SK-N-SH treated with all-trans-retinoic acid at 6 μM for 48 hours (cell line): ENCODE results near the gene ARHGAP9.

Experiments
- ATAC-seq: fragments of 200-7000 bp; cut with Tn5 transposase; 3 replicates; pipeline ENCODE4 v1.9.1; 2020; ENCODE audit warnings: mild to moderate bottlenecking, moderate library complexity
- ARNTL ChIP-seq: fragments of 450-650 bp; formaldehyde crosslinking; IDR thresholded peaks from 2 replicates; pipeline ENCODE4 v1.5.0; 2020; ENCODE audit warnings: low read depth, mild to moderate bottlenecking, moderate library complexity, borderline replicate concordance
- BACH2 ChIP-seq: fragments of 250-450 bp; sonication (Bioruptor Pico); IDR thresholded peaks from 2 replicates; pipeline ENCODE4 v1.9.0; 2021; ENCODE audit warnings: mild to moderate bottlenecking, borderline replicate concordance
- CSDC2 ChIP-seq: fragments of 250-450 bp; sonication (Bioruptor Pico); IDR thresholded peaks from 2 replicates; pipeline ENCODE4 v1.5.0; 2020; ENCODE audit warnings: mild to moderate bottlenecking, moderate library complexity
- GLIS3 ChIP-seq: fragments of 250-450 bp; sonication (Bioruptor Pico); IDR thresholded peaks from 2 replicates; pipeline ENCODE4 v1.5.0; 2020; ENCODE audit warnings: mild to moderate bottlenecking, moderate library complexity
- ISL1 ChIP-seq: fragments of 250-450 bp; sonication (Bioruptor Pico); IDR thresholded peaks from 2 replicates; pipeline ENCODE4 v2.1.2; 2022; ENCODE audit warnings: mild to moderate bottlenecking, moderate library complexity
- OSR1 ChIP-seq: fragments of 250-450 bp; sonication (Bioruptor Pico); IDR thresholded peaks from 2 replicates; pipeline ENCODE4 v1.8.0; 2022; ENCODE audit warnings: moderate library complexity, mild to moderate bottlenecking, inconsistent platforms
- PPARA ChIP-seq: fragments of 250-450 bp; sonication (Bioruptor Pico); IDR thresholded peaks from 2 replicates; pipeline ENCODE4 v1.5.0; 2020; ENCODE audit warnings: mild to moderate bottlenecking, borderline replicate concordance
- RARB ChIP-seq: fragments of 250-450 bp; sonication (Bioruptor Pico); IDR thresholded peaks from 2 replicates; pipeline ENCODE4 v1.8.0; 2021; ENCODE audit warnings: mild to moderate bottlenecking, moderate library complexity
- SNAI2 ChIP-seq: fragments of 250-450 bp; sonication (Bioruptor Pico); IDR thresholded peaks from 2 replicates; pipeline ENCODE4 v1.5.0; 2020; ENCODE audit warnings: mild to moderate bottlenecking, moderate library complexity
- TCF4 ChIP-seq: fragments of 250-450 bp; sonication (Bioruptor Pico); IDR thresholded peaks from 2 replicates; pipeline ENCODE4 v1.8.0; 2021; ENCODE audit warnings: mild to moderate bottlenecking, moderate library complexity, borderline replicate concordance
- TOX ChIP-seq: fragments of 250-450 bp; sonication (Bioruptor Pico); IDR thresholded peaks from 2 replicates; pipeline ENCODE4 v1.8.0; 2021; ENCODE audit warnings: mild to moderate bottlenecking, moderate library complexity, borderline replicate concordance
- ZC3H10 ChIP-seq: fragments of 250-450 bp; sonication (Bioruptor Pico); IDR thresholded peaks from 2 replicates; pipeline ENCODE4 v1.5.1; 2021; ENCODE audit warnings: mild to moderate bottlenecking, moderate library complexity
- ZFP3 ChIP-seq: fragments of 250-450 bp; sonication (Bioruptor Pico); IDR thresholded peaks from 2 replicates; pipeline ENCODE4 v1.5.0; 2020; ENCODE audit warnings: mild to moderate bottlenecking, moderate library complexity
- ZFP30 ChIP-seq: fragments of 450-650 bp; formaldehyde crosslinking; IDR thresholded peaks from 2 replicates; pipeline ENCODE4 v1.5.0; 2022; ENCODE audit warnings: mild to moderate bottlenecking, moderate library complexity
- ZNF565 ChIP-seq: fragments of 450-650 bp; formaldehyde crosslinking; conservative IDR thresholded peaks from 2 replicates; pipeline ENCODE4 v1.5.0; 2020; ENCODE audit warnings: low read depth, mild to moderate bottlenecking, moderate library complexity
- ZNF70 ChIP-seq: fragments of 450-650 bp; formaldehyde crosslinking; IDR thresholded peaks from 2 replicates; pipeline ENCODE4 v1.5.0; 2020; ENCODE audit warnings: mild to moderate bottlenecking, moderate library complexity
- TF ChIP-seq, protein P1 (sequence below): fragments of 250-450 bp; sonication (Bioruptor Pico); IDR thresholded peaks from 2 replicates; pipeline ENCODE4 v1.5.1; 2021; ENCODE audit warnings: mild to moderate bottlenecking, moderate library complexity
- TF ChIP-seq, protein P2 (sequence below): fragments of 250-450 bp; sonication (Bioruptor Pico); IDR thresholded peaks from 2 replicates; pipeline ENCODE4 v1.8.0; 2020; ENCODE audit warnings: mild to moderate bottlenecking, moderate library complexity, borderline replicate concordance
- TF ChIP-seq, protein P3 (sequence below): fragments of 250-450 bp; sonication (Bioruptor Pico); IDR thresholded peaks from 2 replicates; pipeline ENCODE4 v1.5.1; 2020; ENCODE audit warnings: low read depth, mild to moderate bottlenecking, moderate library complexity
- TF ChIP-seq, protein P4 (sequence below): fragments of 250-450 bp; sonication (Bioruptor Pico); IDR thresholded peaks from 2 replicates; pipeline ENCODE4 v1.8.0; 2021; ENCODE audit warnings: low read depth, mild to moderate bottlenecking, moderate library complexity, borderline replicate concordance
- TF ChIP-seq, protein P5 (sequence below): fragments of 250-450 bp; sonication (Bioruptor Pico); IDR thresholded peaks from 2 replicates; pipeline ENCODE4 v1.5.0; 2020; ENCODE audit warnings: mild to moderate bottlenecking, moderate library complexity

Gene ARHGAP9

DNA sequence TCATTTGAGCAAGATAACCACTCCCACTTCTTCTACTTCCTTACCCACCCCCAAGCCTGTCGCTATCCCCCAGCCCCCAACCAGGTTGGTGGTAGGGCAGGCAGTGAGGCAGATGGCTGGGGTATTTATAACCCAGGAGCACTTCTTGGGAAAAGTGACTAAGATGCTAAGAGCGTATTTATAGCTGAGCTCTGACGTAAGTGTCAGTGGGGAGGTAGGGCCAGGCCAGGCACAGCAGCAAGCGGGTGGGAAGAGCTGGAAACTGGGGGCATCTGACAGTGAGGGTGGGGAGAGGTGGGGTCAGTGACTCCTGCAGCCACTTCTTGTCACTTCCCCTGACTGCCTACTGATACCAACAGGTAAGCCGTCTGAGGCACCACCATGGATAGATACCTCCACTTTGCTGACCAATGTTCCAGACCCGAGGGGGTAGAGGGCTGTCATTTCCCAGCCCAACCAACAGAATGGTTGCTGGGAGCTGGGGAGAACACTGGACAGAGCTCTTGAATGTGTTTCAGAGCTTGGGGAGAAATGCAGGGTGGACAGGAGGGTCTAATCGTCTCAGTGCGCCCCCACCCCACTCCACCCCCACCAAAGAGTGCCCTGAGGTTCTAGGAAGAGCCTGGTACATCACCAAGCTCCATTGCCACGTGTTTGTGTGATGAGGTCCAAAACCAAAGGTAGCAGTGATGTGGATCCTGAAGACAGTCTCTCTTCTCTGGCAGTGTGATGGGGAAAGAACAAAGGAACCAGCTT, 27.3 kb downstream of the ARHGAP9 start:
- TF ChIP-seq OSR1 (CRISPR knock-in tag): no peak
- no peak for TF ChIP-seq ZFP30 (CRISPR knock-in tag)
- TF ChIP-seq RARB: no peak
- TF ChIP-seq, protein P1, sequence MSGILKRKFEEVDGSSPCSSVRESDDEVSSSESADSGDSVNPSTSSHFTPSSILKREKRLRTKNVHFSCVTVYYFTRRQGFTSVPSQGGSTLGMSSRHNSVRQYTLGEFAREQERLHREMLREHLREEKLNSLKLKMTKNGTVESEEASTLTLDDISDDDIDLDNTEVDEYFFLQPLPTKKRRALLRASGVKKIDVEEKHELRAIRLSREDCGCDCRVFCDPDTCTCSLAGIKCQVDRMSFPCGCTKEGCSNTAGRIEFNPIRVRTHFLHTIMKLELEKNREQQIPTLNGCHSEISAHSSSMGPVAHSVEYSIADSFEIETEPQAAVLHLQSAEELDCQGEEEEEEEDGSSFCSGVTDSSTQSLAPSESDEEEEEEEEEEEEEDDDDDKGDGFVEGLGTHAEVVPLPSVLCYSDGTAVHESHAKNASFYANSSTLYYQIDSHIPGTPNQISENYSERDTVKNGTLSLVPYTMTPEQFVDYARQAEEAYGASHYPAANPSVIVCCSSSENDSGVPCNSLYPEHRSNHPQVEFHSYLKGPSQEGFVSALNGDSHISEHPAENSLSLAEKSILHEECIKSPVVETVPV: no peak
- TF ChIP-seq, protein P2, sequence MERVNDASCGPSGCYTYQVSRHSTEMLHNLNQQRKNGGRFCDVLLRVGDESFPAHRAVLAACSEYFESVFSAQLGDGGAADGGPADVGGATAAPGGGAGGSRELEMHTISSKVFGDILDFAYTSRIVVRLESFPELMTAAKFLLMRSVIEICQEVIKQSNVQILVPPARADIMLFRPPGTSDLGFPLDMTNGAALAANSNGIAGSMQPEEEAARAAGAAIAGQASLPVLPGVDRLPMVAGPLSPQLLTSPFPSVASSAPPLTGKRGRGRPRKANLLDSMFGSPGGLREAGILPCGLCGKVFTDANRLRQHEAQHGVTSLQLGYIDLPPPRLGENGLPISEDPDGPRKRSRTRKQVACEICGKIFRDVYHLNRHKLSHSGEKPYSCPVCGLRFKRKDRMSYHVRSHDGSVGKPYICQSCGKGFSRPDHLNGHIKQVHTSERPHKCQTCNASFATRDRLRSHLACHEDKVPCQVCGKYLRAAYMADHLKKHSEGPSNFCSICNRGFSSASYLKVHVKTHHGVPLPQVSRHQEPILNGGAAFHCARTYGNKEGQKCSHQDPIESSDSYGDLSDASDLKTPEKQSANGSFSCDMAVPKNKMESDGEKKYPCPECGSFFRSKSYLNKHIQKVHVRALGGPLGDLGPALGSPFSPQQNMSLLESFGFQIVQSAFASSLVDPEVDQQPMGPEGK (CRISPR knock-in tag): no peak
- TF ChIP-seq ZNF565 (CRISPR knock-in tag): no peak
- TF ChIP-seq ZFP3 (CRISPR knock-in tag): no peak
- TF ChIP-seq, protein P3, sequence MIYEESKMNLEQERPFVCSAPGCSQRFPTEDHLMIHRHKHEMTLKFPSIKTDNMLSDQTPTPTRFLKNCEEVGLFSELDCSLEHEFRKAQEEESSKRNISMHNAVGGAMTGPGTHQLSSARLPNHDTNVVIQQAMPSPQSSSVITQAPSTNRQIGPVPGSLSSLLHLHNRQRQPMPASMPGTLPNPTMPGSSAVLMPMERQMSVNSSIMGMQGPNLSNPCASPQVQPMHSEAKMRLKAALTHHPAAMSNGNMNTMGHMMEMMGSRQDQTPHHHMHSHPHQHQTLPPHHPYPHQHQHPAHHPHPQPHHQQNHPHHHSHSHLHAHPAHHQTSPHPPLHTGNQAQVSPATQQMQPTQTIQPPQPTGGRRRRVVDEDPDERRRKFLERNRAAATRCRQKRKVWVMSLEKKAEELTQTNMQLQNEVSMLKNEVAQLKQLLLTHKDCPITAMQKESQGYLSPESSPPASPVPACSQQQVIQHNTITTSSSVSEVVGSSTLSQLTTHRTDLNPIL (CRISPR knock-in tag): no peak
- TF ChIP-seq GLIS3 (CRISPR knock-in tag): no peak
- TF ChIP-seq, protein P4, sequence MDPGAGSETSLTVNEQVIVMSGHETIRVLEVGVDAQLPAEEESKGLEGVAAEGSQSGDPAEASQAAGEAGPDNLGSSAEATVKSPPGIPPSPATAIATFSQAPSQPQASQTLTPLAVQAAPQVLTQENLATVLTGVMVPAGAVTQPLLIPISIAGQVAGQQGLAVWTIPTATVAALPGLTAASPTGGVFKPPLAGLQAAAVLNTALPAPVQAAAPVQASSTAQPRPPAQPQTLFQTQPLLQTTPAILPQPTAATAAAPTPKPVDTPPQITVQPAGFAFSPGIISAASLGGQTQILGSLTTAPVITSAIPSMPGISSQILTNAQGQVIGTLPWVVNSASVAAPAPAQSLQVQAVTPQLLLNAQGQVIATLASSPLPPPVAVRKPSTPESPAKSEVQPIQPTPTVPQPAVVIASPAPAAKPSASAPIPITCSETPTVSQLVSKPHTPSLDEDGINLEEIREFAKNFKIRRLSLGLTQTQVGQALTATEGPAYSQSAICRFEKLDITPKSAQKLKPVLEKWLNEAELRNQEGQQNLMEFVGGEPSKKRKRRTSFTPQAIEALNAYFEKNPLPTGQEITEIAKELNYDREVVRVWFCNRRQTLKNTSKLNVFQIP (CRISPR knock-in tag): no peak
- TF ChIP-seq CSDC2: no peak
- TF ChIP-seq ZC3H10: no peak
- TF ChIP-seq ZNF70 (CRISPR knock-in tag): no peak
- TF ChIP-seq BACH2 (CRISPR knock-in tag): no peak
- TF ChIP-seq, protein P5, sequence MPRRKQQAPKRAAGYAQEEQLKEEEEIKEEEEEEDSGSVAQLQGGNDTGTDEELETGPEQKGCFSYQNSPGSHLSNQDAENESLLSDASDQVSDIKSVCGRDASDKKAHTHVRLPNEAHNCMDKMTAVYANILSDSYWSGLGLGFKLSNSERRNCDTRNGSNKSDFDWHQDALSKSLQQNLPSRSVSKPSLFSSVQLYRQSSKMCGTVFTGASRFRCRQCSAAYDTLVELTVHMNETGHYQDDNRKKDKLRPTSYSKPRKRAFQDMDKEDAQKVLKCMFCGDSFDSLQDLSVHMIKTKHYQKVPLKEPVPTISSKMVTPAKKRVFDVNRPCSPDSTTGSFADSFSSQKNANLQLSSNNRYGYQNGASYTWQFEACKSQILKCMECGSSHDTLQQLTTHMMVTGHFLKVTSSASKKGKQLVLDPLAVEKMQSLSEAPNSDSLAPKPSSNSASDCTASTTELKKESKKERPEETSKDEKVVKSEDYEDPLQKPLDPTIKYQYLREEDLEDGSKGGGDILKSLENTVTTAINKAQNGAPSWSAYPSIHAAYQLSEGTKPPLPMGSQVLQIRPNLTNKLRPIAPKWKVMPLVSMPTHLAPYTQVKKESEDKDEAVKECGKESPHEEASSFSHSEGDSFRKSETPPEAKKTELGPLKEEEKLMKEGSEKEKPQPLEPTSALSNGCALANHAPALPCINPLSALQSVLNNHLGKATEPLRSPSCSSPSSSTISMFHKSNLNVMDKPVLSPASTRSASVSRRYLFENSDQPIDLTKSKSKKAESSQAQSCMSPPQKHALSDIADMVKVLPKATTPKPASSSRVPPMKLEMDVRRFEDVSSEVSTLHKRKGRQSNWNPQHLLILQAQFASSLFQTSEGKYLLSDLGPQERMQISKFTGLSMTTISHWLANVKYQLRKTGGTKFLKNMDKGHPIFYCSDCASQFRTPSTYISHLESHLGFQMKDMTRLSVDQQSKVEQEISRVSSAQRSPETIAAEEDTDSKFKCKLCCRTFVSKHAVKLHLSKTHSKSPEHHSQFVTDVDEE (CRISPR knock-in tag): no peak
- no peak for TF ChIP-seq TOX
- ATAC-seq: peak; percentile 62

DNA sequence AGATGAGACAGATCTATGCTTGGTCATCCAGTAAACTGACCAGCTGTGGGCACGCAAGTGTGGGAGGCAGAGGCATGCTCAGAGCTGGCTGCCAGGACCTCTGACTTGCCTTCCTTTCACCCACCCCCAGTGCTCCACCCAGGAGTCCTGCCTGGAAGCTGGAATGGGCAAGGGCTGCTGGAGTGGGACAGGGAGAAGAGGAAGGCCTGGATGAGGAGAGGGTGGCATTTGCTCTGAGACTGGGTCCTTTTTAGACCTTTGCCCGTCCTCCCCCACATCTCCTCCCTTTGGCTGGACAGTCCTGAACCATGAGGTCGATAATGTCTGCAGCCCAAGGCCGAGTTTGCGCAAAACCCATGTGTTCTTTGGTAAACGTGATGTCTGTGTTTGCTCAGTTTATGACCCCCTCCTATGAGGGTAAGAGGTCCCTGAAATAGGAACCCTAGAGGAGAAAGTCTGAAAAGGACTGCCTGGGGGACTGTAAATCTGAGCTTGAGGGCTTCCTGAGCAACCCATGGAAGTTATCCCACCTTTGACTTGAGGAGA, 28.4 kb downstream of the ARHGAP9 start:
- ATAC-seq: no peak
- TF ChIP-seq SNAI2 (CRISPR knock-in tag): no peak
- TF ChIP-seq, protein P2 (CRISPR knock-in tag): no peak
- TF ChIP-seq ZFP30 (CRISPR knock-in tag): no peak
- no peak for TF ChIP-seq TCF4
- TF ChIP-seq ARNTL (CRISPR knock-in tag): no peak
- no peak for TF ChIP-seq CSDC2
- TF ChIP-seq, protein P3 (CRISPR knock-in tag): no peak
- TF ChIP-seq OSR1 (CRISPR knock-in tag): no peak
- no peak for TF ChIP-seq BACH2 (CRISPR knock-in tag)
- no peak for TF ChIP-seq PPARA (CRISPR knock-in tag)
- TF ChIP-seq, protein P5 (CRISPR knock-in tag): no peak
- no peak for TF ChIP-seq ISL1 (CRISPR knock-in tag)
- TF ChIP-seq RARB: no peak
- no peak for TF ChIP-seq ZFP3 (CRISPR knock-in tag)
- TF ChIP-seq TOX: no peak
